Stomach (tissue), 9 donors: Measurements from ENCODE around the gene SCNN1B. TPM values are rescaled to one million over a fixed set of nuclear protein-coding genes. Genes with fewer than 3 reads are reported as not detected.
A peak's percentile ranks its signal among the peaks of the same experiment; 100 is the strongest.

Source experiments
- DNase-seq, 2 donors: peaks; one replicate each; pipeline versions ENCODE4 v3.0.0 to v3.0.0-alpha.2; 2013 to 2019
- H3K27ac ChIP-seq, 5 donors: fragments of 200-600 bp in 4 of 5; sonication (generic) in 4 of 5; one replicate each; pipeline ENCODE4 v1.5.1; 2013 to 2019; ENCODE audit warnings: mild to moderate bottlenecking in 1 of 5, moderate library complexity in 1 of 5
- H3K27me3 ChIP-seq, 3 donors: fragments of 200-600 bp; sonication (generic); one replicate each; pipeline ENCODE4 v1.5.1; 2017 to 2019; ENCODE audit warnings: mixed run types in 1 of 3
- H3K36me3 ChIP-seq, 4 donors: fragments of 200-600 bp; sonication (generic); 1 replicate in 3 of 4; 2 replicates in 1 of 4; pipeline ENCODE4 v1.5.1; 2016 to 2019
- H3K4me1 ChIP-seq, 4 donors: fragments of 200-600 bp; sonication (generic); one replicate each; pipeline ENCODE4 v1.5.1; 2016 to 2019
- H3K4me3 ChIP-seq, 4 donors: fragments of 200-600 bp; sonication (generic) in 3 of 4; one replicate each; pipeline ENCODE4 v1.5.1; 2016 to 2019; ENCODE audit warnings: mild to moderate bottlenecking in 1 of 4
- H3K9me3 ChIP-seq, 4 donors: fragments of 200-600 bp; sonication (generic); one replicate each; pipeline ENCODE4 v1.5.1; 2016 to 2019
- EP300 ChIP-seq: sonication (generic); formaldehyde crosslinking; IDR thresholded peaks from one replicate; pipeline ENCODE4 v1.6.1; 2017; ENCODE audit warnings: antibody characterized with exemption
- POLR2A ChIP-seq, 4 donors: fragments of 450-650 bp; IDR thresholded peaks; one replicate each; pipeline ENCODE4 v1.6.1; 2016; ENCODE audit warnings: antibody characterized with exemption in 4 of 4, control low read depth in 2 of 4, mild to moderate bottlenecking in 1 of 4, moderate library complexity in 1 of 4
- POLR2AphosphoS5 ChIP-seq, 3 donors: sonication (generic); formaldehyde crosslinking; IDR thresholded peaks; one replicate each; pipeline ENCODE4 v1.6.1; 2016; ENCODE audit warnings: antibody characterized with exemption in 3 of 3
- WGBS, 5 donors: extraction: QIAGEN DNeasy Blood & Tissue Kit in 3 of 5; methylation state at CpG; one replicate each; pipeline versions ENCODE4 v1.1.5 to v1.1.7; 2013 to 2018; 5-methylcytosine and 5-hydroxymethylcytosine counted together
- intact Hi-C: fragments of 100-400 bp; cut with DNase I; formaldehyde crosslinking; loops from one replicate; pipeline ENCODE4 v1.15.1; 2023; ENCODE audit warnings: low total_unique reads
- polyA plus RNA-seq, 3 donors: library from polyadenylated mRNA; stranded (reverse); fragments of 200-250 nt; gene quantifications; one replicate each; pipeline ENCODE4 v1.2.3, GENCODE V29; 2013
- total RNA-seq, 5 donors: library from RNA; depleted of rRNA; stranded (reverse); fragments of >200 nt; gene quantifications; one replicate each; pipeline versions ENCODE4 v1.1.0 to v1.2.3, GENCODE V29; 2014 to 2016
- TF ChIP-seq, protein P1 (sequence below), 7 experiments: fragments of 450-650 bp in 4 of 7; fragments of 200-600 bp in 3 of 7; sonication (generic) in 3 of 7; IDR thresholded peaks; one replicate each; pipeline ENCODE4 v1.5.1; 2016 to 2019; ENCODE audit warnings: antibody characterized with exemption in 7 of 7, control low read depth in 2 of 7, mild to moderate bottlenecking in 1 of 7
- donor health status: healthy with polysubstance abuse.
- donor health status: Bipolar disorder and iron deficiency.
- donor health status: healthy.

Gene SCNN1B
- total and polyA plus RNA-seq, 8 donors, result 4.1 to 97.3 (median 21.8) TPM

GRCh38 chr16:23255000-23255399 is 47.1 kb upstream of the SCNN1B start:
- Histone ChIP-seq H3K4me1 (no peaks in the 10 kb centered on the region), H3K27ac (peak overlapping the region in 1 of 5 donors; percentile 14), H3K36me3 (no peaks in the 10 kb centered on the region), H3K27me3 (no peaks in the 10 kb centered on the region), H3K9me3 (peaks cover 0 to 7% (median 0%) of the 10 kb centered on the region in 4 donors), H3K4me3 (no peak overlapping the region)
- TF ChIP-seq POLR2A (IDR thresholded peaks at IDR 0.05) (no peak), POLR2AphosphoS5 (IDR thresholded peaks at IDR 0.05) (no peak), EP300 (no peak)
- TF ChIP-seq, protein P1, sequence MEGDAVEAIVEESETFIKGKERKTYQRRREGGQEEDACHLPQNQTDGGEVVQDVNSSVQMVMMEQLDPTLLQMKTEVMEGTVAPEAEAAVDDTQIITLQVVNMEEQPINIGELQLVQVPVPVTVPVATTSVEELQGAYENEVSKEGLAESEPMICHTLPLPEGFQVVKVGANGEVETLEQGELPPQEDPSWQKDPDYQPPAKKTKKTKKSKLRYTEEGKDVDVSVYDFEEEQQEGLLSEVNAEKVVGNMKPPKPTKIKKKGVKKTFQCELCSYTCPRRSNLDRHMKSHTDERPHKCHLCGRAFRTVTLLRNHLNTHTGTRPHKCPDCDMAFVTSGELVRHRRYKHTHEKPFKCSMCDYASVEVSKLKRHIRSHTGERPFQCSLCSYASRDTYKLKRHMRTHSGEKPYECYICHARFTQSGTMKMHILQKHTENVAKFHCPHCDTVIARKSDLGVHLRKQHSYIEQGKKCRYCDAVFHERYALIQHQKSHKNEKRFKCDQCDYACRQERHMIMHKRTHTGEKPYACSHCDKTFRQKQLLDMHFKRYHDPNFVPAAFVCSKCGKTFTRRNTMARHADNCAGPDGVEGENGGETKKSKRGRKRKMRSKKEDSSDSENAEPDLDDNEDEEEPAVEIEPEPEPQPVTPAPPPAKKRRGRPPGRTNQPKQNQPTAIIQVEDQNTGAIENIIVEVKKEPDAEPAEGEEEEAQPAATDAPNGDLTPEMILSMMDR (IDR thresholded peaks at IDR 0.05), result no peak
- intact Hi-C loops, result no loop called here
- WGBS, 5 donors, result 63 to 68% (median 64%) methylated on average over 4 of the region's 4 CpGs
- DNase-seq, result no peak

- no peaks in the 10 kb centered on the region for H3K27me3 ChIP-seq
- H3K9me3 ChIP-seq, result peaks cover 0 to 7% (median 0%) of the 10 kb centered on the region in 4 donors
- DNase-seq, result no peak
- 25 to 45% (median 38%) methylated on average over 3 of the region's 3 CpGs for WGBS, 5 donors
- no peak for TF ChIP-seq EP300
- peak in 1 of 3 donors; percentile 34 for TF ChIP-seq POLR2AphosphoS5 (IDR thresholded peaks at IDR 0.05)
- TF ChIP-seq POLR2A (IDR thresholded peaks at IDR 0.05), result no peak
- TF ChIP-seq, protein P1 (IDR thresholded peaks at IDR 0.05), result no peak
- H3K4me3 ChIP-seq, result no peak overlapping the region
- H3K27ac ChIP-seq, result peak overlapping the region in 1 of 5 donors; percentile 41
- no peaks in the 10 kb centered on the region for H3K4me1 ChIP-seq
- intact Hi-C loops, result no loop called here
- H3K36me3 ChIP-seq, result no peaks in the 10 kb centered on the region
These were observed 45.7 kb upstream of the SCNN1B start for GRCh38 chr16:23256440-23256839.

- peak overlapping the region in 4 of 5 donors; percentile 2 to 67 (median 47) for H3K27ac ChIP-seq
- H3K4me1 ChIP-seq, result no peaks in the 10 kb centered on the region
- H3K36me3 ChIP-seq, result no peaks in the 10 kb centered on the region
- TF ChIP-seq POLR2A (IDR thresholded peaks at IDR 0.05) (no peak), POLR2AphosphoS5 (IDR thresholded peaks at IDR 0.05) (no peak), EP300 (no peak)
- no peak overlapping the region for H3K4me3 ChIP-seq
- peak in 1 of 2 donors; percentile 54 for DNase-seq
- 29 to 60% (median 40%) methylated on average over 1 of the region's 1 CpG for WGBS, 5 donors
- H3K27me3 ChIP-seq, result no peaks in the 10 kb centered on the region
- intact Hi-C loops, result no loop called here
- H3K9me3 ChIP-seq, result peaks cover 0 to 7% (median 0%) of the 10 kb centered on the region in 4 donors
These were observed 44.4 kb upstream of the SCNN1B start for GRCh38 chr16:23257682-23258081.

GRCh38 chr16:23258919-23259237 is 43.2 kb upstream of the SCNN1B start:
- peak in 1 of 2 donors; percentile 43 for DNase-seq
- intact Hi-C loops, result no loop called here
- TF ChIP-seq EP300 (no peak), POLR2AphosphoS5 (IDR thresholded peaks at IDR 0.05) (no peak), POLR2A (IDR thresholded peaks at IDR 0.05) (no peak)
- TF ChIP-seq, protein P1 (IDR thresholded peaks at IDR 0.05), result no peak

DNA sequence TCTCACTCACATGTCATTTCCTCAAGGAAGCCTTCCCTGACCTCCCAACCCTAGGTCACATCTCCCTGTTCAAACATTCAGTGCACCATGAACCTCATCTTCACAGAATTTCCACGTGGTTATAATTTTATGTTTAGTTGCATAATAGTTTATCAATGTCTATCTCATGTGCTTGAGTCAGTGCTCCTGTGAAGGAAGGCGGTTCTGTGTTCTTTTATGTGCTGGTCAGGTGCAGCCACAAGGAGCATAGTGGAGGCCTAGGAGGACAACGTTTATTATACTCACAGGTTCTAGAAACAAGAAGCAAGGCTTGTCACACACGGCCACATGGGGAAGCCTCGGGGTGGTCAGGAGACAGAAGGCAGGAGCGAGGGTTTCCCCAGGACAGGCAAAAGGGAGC is 34.5 kb upstream of the SCNN1B start:
- Histone ChIP-seq H3K4me1 (no peaks in the 10 kb centered on the region), H3K27ac (no peak overlapping the region), H3K27me3 (peaks cover 0 to 5% (median 0%) of the 10 kb centered on the region in 3 donors), H3K4me3 (no peak overlapping the region), H3K36me3 (no peaks in the 10 kb centered on the region), H3K9me3 (no peaks in the 10 kb centered on the region)
- WGBS, 5 donors, result 47 to 55% (median 53%) methylated on average over 6 of the region's 6 CpGs
- no peak for DNase-seq
- intact Hi-C loops, result no loop called here
- TF ChIP-seq POLR2A (IDR thresholded peaks at IDR 0.05) (no peak), EP300 (no peak), POLR2AphosphoS5 (IDR thresholded peaks at IDR 0.05) (no peak)
- TF ChIP-seq, protein P1 (IDR thresholded peaks at IDR 0.05), result no peak

More at GRCh38 chr16:23258919-23259237, 43.2 kb upstream of the SCNN1B start:
- H3K9me3 ChIP-seq, result peaks cover 0 to 7% (median 0%) of the 10 kb centered on the region in 4 donors
- peak overlapping the region in 4 of 5 donors; percentile 29 to 67 (median 58) for H3K27ac ChIP-seq
- 44 to 75% (median 67%) methylated on average over 2 of the region's 2 CpGs for WGBS, 5 donors
- H3K36me3 ChIP-seq, result no peaks in the 10 kb centered on the region
- H3K4me1 ChIP-seq, result no peaks in the 10 kb centered on the region
- no peak overlapping the region for H3K4me3 ChIP-seq
- H3K27me3 ChIP-seq, result no peaks in the 10 kb centered on the region
